CD4-positive, alpha-beta T cell treated with Interferon gamma for 1 hour (primary cell): ENCODE measurements around the gene NAP1L5.
A peak's percentile ranks its signal among the peaks of the same experiment; 100 is the strongest.

Experiments
- DNase-seq: peaks from one replicate; pipeline ENCODE4 v3.0.0-alpha.2; 2020

The NAP1L5 gene

GRCh38 chr4:88659055-88659889 lies 38.4 kb downstream of the NAP1L5 start:
- peak; percentile 15 for DNase-seq

GRCh38 chr4:88655226-88655625 lies 42.4 kb downstream of the NAP1L5 start:
- no peak for DNase-seq

GRCh38 chr4:88653371-88653946 lies 44.2 kb downstream of the NAP1L5 start:
- DNase-seq, result no peak

DNA sequence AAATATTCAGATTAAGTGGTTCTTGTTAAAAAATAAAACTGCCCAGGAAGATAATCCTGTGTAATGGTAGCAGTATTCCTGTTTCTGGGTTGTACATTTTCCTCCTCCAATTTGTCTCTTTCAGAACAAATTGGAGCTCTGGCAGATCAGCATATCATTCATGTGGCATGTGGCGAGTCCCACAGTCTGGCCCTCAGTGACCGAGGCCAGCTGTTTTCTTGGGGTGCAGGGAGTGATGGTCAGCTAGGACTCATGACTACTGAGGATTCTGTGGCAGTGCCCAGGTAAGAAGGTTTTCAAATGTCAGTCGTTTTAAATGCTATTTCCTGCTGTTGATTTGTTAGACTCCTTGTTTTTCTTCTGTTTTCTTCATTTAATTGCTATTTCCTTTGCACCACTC lies 47.9 kb downstream of the NAP1L5 start:
- no peak for DNase-seq

DNA sequence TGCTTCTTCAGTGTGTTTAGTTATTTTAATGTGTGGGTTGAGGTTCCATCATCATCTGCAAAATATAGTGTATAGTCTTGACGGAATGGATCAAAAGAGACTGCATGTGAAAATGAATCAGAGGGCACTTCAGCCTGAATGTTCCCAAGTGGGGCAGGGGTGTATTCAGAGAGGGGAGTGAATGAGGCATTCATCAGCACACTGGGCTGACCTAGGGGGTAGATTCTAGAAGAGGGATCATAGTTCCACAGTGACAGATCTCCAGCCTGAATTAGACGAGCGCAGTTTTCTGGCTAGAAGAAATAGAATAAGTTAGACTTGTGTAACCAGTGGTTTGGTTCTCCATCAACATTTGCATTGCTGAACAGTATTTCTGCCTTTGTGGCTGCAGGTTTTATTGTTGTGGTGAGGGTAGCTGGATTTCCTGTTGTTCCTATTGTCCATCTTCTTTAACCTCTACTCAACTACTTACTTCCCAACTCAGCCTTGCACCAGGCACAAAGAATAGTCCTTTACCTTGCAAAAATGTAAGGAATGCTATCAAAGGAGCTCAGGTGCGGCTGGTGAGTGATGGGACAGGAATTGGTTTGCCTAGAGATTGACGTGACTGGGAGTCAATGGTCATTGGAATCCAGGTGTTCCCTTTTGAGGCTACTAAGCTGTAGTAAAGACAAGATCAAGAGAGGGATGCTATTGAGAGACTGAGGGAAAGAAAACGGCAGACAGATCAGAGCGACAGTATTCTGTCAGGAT lies 50.9 kb downstream of the NAP1L5 start:
- no peak for DNase-seq

- no peak for DNase-seq
Observed at GRCh38 chr4:88645994-88646393, 51.6 kb downstream of the NAP1L5 start.
